ENCODE measurements around the gene UCN2. TPM values are rescaled to one million over a fixed set of nuclear protein-coding genes. Genes with fewer than 3 reads are reported as not detected.

Gene UCN2
- polyA plus RNA-seq, 3 donors, result 0.61 TPM; not detected in 2

DNA sequence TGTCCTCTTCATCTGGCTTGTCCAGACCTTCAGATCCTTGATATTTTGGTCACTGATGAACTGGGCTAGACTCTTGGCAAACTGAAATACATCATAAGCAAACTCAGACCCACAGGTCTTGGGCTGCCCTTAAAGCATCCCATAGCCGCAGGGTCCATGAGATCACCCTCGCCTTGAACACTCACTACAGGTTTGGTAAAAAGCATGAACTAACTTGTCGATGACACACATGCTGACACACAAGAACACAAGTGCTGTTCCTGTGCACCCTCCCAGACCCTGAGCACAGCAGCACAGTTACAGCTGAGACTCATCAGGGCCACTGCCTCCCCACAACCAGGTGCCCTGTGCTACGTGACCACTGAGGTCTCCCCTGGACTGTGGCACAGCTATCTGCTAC, 28.0 kb downstream of the UCN2 start:
- H3K4me1 Mint-ChIP-seq, result peaks cover 45% of the 10 kb centered on the region
- Histone ChIP-seq H3K4me3 (replicated peaks in 1 of 3; ENCODE audit: low read depth in 2 of 3, low read length in 3 of 3) (no peak overlapping the region), H3K27ac (ENCODE audit: low read depth in 1 of 2, low read length in 2 of 2) (peak overlapping the region in 1 of 2 donors; percentile 78), H3K36me3 (replicated peaks in 1 of 2; ENCODE audit: control insufficient read depth in 1 of 2, insufficient read depth in 2 of 2, low read length in 2 of 2) (peaks cover 53 to 74% of the 10 kb centered on the region in 2 donors), H3K4me1 (ENCODE audit: control insufficient read depth in 1 of 2, insufficient read depth in 2 of 2, low read length in 2 of 2) (peaks cover 38 to 51% of the 10 kb centered on the region in 2 donors), H3K79me2 (ENCODE audit: insufficient read depth, low read length) (no peaks in the 10 kb centered on the region), H2AFZ (ENCODE audit: insufficient read depth, low read depth, low read length, poor library complexity, severe bottlenecking) (no peak overlapping the region), H3K9ac (ENCODE audit: insufficient read depth, low read length, poor library complexity, severe bottlenecking) (no peak overlapping the region), H3K4me2 (replicated peaks; ENCODE audit: extremely low read depth, low read length, poor library complexity, severe bottlenecking) (no peak overlapping the region), H4K20me1 (ENCODE audit: insufficient read depth, low read length) (peaks cover 5% of the 10 kb centered on the region), H3K27me3 (ENCODE audit: control insufficient read depth in 2 of 2, insufficient read depth in 2 of 2, low read length in 2 of 2) (no peaks in the 10 kb centered on the region), H3K9me3 (replicated peaks in 1 of 2; ENCODE audit: control insufficient read depth in 1 of 2, insufficient read depth in 1 of 2, low read length in 2 of 2) (no peaks in the 10 kb centered on the region)
- intact Hi-C loops (cut with micrococcal nuclease), result no loop called here
- WGBS (ENCODE audit: insufficient coverage), result 100% methylated on average over 4 of the region's 4 CpGs
- peak overlapping the region in 3 of 7 donors; percentile 4 to 60 (median 15) for H3K27ac Mint-ChIP-seq
- no peak overlapping the region for H3K4me3 Mint-ChIP-seq
- H3K9me3 Mint-ChIP-seq, result peaks cover 3 to 21% (median 6%) of the 10 kb centered on the region in 7 donors
- TF ChIP-seq, protein P1, sequence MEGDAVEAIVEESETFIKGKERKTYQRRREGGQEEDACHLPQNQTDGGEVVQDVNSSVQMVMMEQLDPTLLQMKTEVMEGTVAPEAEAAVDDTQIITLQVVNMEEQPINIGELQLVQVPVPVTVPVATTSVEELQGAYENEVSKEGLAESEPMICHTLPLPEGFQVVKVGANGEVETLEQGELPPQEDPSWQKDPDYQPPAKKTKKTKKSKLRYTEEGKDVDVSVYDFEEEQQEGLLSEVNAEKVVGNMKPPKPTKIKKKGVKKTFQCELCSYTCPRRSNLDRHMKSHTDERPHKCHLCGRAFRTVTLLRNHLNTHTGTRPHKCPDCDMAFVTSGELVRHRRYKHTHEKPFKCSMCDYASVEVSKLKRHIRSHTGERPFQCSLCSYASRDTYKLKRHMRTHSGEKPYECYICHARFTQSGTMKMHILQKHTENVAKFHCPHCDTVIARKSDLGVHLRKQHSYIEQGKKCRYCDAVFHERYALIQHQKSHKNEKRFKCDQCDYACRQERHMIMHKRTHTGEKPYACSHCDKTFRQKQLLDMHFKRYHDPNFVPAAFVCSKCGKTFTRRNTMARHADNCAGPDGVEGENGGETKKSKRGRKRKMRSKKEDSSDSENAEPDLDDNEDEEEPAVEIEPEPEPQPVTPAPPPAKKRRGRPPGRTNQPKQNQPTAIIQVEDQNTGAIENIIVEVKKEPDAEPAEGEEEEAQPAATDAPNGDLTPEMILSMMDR (IDR thresholded peaks at IDR 0.05), result no peak
- H3K27me3 Mint-ChIP-seq (ENCODE audit: low read depth in 3 of 3), result peaks cover 0 to 2% (median 0%) of the 10 kb centered on the region in 3 donors
- peaks cover 66 to 89% of the 10 kb centered on the region in 2 donors for H3K36me3 Mint-ChIP-seq
- DNase-seq, result no peak

DNA sequence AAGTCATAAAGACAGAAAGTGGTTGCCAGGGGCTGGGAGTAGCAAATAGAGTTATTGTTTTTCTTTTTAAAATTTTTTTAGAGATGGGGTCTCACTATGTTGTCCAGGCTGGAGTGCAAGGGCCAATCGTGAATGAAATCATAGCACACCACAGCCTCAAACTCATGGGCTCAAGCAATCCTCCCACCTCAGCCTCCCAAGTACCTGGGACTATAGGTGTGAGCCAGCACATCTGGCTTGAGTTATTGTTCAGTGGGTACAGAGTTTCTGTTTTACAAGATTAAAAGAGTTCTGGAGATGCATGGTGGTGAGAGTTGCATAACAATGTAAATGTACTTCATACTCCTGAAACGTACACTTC, 30.6 kb downstream of the UCN2 start:
- Histone ChIP-seq H3K4me3 (replicated peaks in 1 of 3; ENCODE audit: low read depth in 2 of 3, low read length in 3 of 3) (peak overlapping the region in 1 of 3 experiments; percentile 29), H3K79me2 (ENCODE audit: insufficient read depth, low read length) (peaks cover 10% of the 10 kb centered on the region), H3K36me3 (replicated peaks in 1 of 2; ENCODE audit: control insufficient read depth in 1 of 2, insufficient read depth in 2 of 2, low read length in 2 of 2) (peaks cover 30 to 53% of the 10 kb centered on the region in 2 donors), H3K27me3 (ENCODE audit: control insufficient read depth in 2 of 2, insufficient read depth in 2 of 2, low read length in 2 of 2) (no peaks in the 10 kb centered on the region), H2AFZ (ENCODE audit: insufficient read depth, low read depth, low read length, poor library complexity, severe bottlenecking) (no peak overlapping the region), H3K4me2 (replicated peaks; ENCODE audit: extremely low read depth, low read length, poor library complexity, severe bottlenecking) (no peak overlapping the region), H3K9ac (ENCODE audit: insufficient read depth, low read length, poor library complexity, severe bottlenecking) (no peak overlapping the region), H3K9me3 (replicated peaks in 1 of 2; ENCODE audit: control insufficient read depth in 1 of 2, insufficient read depth in 1 of 2, low read length in 2 of 2) (no peaks in the 10 kb centered on the region), H3K27ac (ENCODE audit: low read depth in 1 of 2, low read length in 2 of 2) (peak overlapping the region; percentile 54 to 78), H4K20me1 (ENCODE audit: insufficient read depth, low read length) (no peaks in the 10 kb centered on the region), H3K4me1 (ENCODE audit: control insufficient read depth in 1 of 2, insufficient read depth in 2 of 2, low read length in 2 of 2) (peaks cover 59 to 74% of the 10 kb centered on the region in 2 donors)
- Mint-ChIP-seq H3K4me3 (peak overlapping the region in 1 of 2 donors; percentile 2), H3K4me1 (peaks cover 66% of the 10 kb centered on the region), H3K27me3 (ENCODE audit: low read depth in 3 of 3) (peaks cover 0 to 2% (median 0%) of the 10 kb centered on the region in 3 donors), H3K27ac (peak overlapping the region; percentile 83 to 91 (median 88)), H3K36me3 (peaks cover 44 to 73% of the 10 kb centered on the region in 2 donors), H3K9me3 (peaks cover 3 to 21% (median 6%) of the 10 kb centered on the region in 7 donors)
- DNase-seq, result no peak
- TF ChIP-seq, protein P1 (IDR thresholded peaks at IDR 0.05), result no peak
- intact Hi-C loops (cut with micrococcal nuclease), result no loop called here
- WGBS (ENCODE audit: insufficient coverage), result no CpG with 5 or more reads among the region's 2 CpGs

Measured in CD14-positive monocyte (primary cell).